Stimulated activated CD8-positive, alpha-beta memory T cell treated with anti-CD3 and anti-CD28 coated beads, Interleukin-7, amount 100 ng/mL, for 48 hours (primary cell): Measurements from ENCODE around the gene PWP2.
"Not testable (repeated sequence)": the region's sequence is repeated elsewhere in the genome, so short reads cannot be mapped to it uniquely, and the experiment has no call there.

ENCODE experiments used
- DNase-seq, 2 donors: peaks; one replicate each; pipeline ENCODE4 v3.0.0-alpha.2; 2020; ENCODE audit warnings: low read depth in 1 of 2; ENCODE audit errors: extremely low read depth in 1 of 2

The PWP2 gene

GRCh38 chr21:44133715-44134057, 26.5 kb downstream of the PWP2 start:
- not testable (repeated sequence) for DNase-seq

DNA sequence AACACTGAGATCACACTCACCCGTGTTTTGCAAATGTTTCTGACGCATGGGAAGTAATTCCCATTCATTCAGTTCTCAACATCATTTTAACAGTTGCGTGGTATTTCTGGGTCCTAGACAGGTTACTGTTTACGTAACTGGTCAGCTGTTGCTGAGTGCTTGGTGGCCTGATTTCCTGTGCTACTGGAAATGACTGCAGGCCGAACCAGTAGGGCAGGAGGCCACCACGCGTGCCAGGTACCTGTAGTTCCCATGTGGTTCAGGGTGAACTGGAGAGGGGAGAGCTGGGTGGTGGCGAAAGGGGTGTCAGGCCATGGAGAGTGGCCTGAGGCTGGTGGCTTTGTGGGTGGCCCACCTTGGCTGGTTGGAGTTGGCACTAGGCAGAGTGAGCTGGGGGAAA, 27.5 kb downstream of the PWP2 start:
- not testable (repeated sequence) for DNase-seq

- not testable (repeated sequence) for DNase-seq
Measured at GRCh38 chr21:44138039-44138438, 30.8 kb downstream of the PWP2 start.

DNA sequence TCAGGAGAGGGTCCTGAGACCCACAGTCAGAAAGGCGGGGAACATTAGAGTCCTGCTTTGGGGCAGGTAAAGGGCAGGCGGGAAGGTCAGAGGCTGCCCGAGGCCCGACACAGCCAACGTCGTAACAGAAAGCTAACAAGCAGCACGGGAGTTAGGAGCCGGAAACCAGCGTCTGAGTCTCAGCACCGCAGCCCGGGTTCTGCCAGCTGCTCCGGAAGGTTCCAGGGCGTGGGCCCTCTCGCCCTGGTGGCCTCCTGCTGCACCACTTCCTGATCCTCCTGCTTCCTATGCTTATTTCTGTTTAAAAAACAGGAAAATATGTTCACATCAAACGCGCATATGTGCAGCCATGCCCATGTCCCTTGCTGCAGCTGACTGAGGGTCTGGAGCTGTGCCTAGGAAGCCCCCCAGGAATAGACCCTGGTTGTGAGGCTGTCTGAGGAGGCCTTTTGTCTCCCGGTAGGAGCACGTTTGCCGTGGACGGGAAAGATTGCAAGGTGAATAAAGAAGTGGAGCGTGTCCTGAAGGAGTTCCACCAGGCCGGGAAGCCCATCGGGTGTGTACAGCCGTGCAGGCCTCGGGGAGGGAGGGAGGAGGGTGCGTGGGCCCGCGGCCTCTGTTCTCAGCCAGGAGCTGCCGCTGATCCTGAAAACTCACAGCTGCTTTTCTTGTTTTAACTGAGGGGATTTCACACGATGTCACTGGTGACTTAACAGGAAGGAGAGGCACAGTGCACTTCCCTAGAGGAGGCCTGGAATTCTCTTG, 32.8 kb downstream of the PWP2 start:
- not testable (repeated sequence) for DNase-seq

GRCh38 chr21:44140552-44140932, 33.3 kb downstream of the PWP2 start:
- DNase-seq: not testable (repeated sequence)

- not testable (repeated sequence) for DNase-seq
Measured at GRCh38 chr21:44142470-44142869, 35.3 kb downstream of the PWP2 start.

DNA sequence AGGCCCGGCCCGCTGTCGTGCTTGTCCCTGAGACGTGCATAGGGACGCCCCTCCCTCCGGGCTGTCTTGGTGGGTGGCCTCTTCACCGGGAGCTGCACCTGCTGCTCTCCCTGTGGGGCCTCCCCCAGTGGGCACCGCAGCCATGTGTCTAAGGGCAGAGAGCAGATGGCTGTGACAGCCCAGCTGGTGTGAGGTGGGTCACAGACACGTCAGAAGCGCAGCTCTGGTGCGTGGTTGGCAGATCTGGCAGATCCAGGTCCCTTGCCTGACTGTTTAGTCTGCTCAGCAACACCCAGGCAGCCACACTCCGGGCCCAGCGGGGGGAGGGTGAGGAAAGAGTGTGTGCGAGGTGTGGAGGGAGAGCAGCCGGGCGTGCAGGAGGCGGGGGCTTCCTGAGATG, 36.2 kb downstream of the PWP2 start:
- DNase-seq: not testable (repeated sequence)

GRCh38 chr21:44143996-44144395, 36.8 kb downstream of the PWP2 start:
- DNase-seq: not testable (repeated sequence)

GRCh38 chr21:44144784-44145602, 37.8 kb downstream of the PWP2 start:
- not testable (repeated sequence) for DNase-seq

GRCh38 chr21:44145616-44146015, 38.4 kb downstream of the PWP2 start:
- not testable (repeated sequence) for DNase-seq

DNA sequence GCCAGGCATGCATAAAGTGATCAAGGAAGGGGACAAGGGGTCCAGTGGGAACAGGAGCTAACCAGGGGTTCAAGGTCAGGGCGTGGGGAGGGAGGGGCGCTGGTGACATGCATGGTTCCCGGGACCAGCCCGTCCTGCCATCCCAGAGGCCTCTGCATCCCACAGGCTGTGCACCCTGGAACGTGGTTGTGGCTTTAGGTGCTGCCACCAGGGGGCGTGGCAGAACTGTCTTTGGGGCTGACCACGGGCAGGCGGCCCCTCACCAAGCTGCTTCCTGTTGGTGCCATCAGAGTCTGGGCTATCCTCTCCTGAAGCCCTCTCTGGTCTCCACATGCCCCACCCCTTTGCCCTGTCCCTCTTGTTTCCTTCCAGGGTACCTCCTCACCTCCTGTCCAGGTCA, 39.9 kb downstream of the PWP2 start:
- not testable (repeated sequence) for DNase-seq

GRCh38 chr21:44150255-44150654, 43.1 kb downstream of the PWP2 start:
- not testable (repeated sequence) for DNase-seq

DNA sequence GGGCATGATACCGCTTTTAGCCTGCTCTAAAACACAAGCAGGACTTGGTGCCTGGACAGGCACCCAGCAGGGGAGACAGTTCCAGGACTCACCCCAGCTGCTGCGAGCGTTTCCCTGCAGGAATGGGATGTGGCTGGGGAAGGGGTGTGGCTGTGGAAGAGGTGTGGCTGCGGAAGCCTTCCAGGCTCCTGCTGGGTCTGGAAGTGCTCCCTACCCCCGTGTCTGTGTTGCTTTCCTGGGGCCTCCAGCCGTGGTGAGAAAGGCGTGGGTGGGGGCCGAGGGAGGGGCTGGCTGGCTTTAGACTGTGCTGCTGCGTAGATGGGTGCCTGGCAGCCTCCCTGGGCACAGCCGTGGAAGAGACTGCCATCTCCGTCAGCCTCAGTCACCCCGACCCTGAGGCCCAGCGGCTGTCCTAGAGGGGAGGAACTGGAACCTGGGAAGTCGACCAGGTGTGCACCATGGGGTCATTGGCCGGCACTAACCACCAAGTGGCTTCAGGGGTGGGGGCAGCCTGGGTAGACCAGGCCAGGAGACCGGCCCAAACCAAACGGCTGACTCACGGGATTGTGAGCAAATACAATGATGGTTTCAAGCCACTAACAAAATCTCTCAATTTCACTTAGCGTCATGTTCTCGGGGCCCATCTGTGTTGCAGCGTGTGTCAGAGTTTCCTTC, 46.2 kb downstream of the PWP2 start:
- DNase-seq: not testable (repeated sequence)

GRCh38 chr21:44153889-44154228, 46.7 kb downstream of the PWP2 start:
- DNase-seq: peak in 1 of 2 donors; percentile 43

GRCh38 chr21:44154816-44155230, 47.6 kb downstream of the PWP2 start:
- DNase-seq: not testable (repeated sequence)

DNA sequence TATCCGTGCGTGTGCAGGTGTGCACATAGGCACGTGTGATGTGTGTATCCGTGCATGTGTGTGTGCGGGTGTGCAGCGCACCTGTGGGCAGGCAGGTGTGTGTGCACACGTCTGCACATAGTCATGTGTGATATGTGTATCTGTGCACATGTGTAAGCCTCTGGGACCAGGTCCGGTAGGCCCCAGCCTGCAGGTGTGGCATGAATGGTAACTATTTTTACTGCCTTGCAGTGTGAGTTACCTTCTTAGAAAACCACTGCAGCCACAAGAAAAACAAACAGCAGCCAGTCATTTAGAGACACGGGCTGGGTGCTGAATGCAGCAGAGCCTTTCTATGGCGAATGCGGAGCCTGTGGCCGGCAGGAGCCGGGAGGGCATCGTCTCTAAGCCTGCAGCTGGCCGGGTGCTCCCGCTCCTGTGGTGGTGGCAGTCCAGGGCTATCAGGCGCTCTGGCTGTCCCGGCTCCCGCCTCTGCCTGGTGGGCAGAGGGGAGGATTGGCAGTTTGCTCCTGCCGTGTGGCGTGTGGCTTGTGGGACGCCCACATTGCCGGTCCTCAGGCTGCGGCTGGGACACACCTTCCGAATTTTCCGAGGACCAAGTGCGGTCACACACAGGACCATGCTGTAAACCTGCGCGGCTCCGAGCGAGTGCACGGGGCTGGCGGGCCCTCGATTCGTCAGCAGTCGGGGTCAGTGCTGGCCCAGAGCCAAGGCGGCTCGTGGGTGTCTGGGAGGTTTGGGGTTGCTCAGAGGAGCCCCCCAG, 48.2 kb downstream of the PWP2 start:
- DNase-seq: peak in 1 of 2 donors; percentile 51

GRCh38 chr21:44155994-44156380, 48.8 kb downstream of the PWP2 start:
- DNase-seq: not testable (repeated sequence)

DNA sequence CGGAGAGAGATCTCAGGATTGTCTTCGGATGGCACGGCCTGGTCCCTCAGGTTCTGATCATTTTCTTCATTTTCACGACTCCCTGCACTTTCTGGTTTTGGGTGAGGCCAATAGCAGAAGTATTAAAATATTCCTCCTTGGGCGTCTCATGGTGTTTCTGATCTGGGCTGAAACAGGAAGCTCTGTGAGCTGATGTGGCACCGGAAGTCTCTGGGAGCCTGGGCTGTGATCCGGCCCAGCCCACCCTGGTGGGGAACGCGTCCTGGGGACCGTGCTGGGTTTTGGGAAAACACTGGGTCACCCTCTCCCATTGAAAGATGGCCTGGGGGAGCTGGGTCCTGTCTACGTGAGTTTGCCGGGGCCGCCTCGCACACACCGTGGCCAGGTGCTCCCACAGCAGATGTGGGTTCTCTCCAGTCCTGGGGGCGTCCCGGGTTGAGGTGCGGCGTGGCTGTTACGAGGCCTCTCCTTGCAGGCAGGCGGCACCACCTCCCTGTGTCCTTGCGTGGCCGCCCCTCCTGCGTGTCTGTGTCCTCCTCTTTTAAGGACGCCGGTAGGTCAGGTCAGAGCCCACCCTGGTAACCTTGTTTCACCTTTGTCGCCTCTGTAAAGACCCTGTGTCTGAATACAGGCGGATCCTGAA, 50.4 kb downstream of the PWP2 start:
- DNase-seq: not testable (repeated sequence)

- DNase-seq: not testable (repeated sequence)
Measured at GRCh38 chr21:44158082-44158468, 50.9 kb downstream of the PWP2 start.
